K562 (cell line): ENCODE measurements around the gene FAM53C. TPM values are rescaled to one million over a fixed set of nuclear protein-coding genes. Genes with fewer than 3 reads are reported as not detected.
A peak's percentile ranks its signal among the peaks of the same experiment; 100 is the strongest.

Experiments used
- ATAC-seq: fragments of 200-7000 bp; cut with Tn5 transposase; 3 replicates; pipeline ENCODE4 v1.9.1; 2020; ENCODE audit warnings: moderate library complexity
- BruUV-seq: library from RNA; stranded (reverse); fragments of 400-500 nt; replicated peaks from 2 replicates; lab custom pipeline; 2021; lab: Mats Ljungman, UMichigan
- CTCF ChIA-PET: fragments of 300-600 bp; formaldehyde crosslinking; extraction: SDS; loops from one replicate; lab custom pipeline; 2021; ENCODE audit warnings: low intra/inter-chr PET ratio; lab: Yijun Ruan, JAX
- POLR2A ChIA-PET: fragments of 300-600, 350-650 bp; sonication (Branson Sonifier 250); formaldehyde crosslinking; extraction: SDS; loops from one replicate; lab custom pipeline; 2021; ENCODE audit warnings: antibody characterized with exemption, inconsistent platforms; lab: Yijun Ruan, JAX
- DNase-seq, 4 experiments: peaks; one replicate each; pipeline versions ENCODE4 v3.0.0 to v3.0.0-alpha.2; 2011 to 2018; ENCODE audit warnings: low spot score in 3 of 4, mixed read lengths in 3 of 4; ENCODE audit errors: extremely low read depth in 1 of 4
- FAIRE-seq: peaks from 2 replicates; lab custom pipeline; 2011; peaks lifted over from hg19 to GRCh38; lab: Jason Lieb, UNC
- H2AFZ ChIP-seq: 2 replicates; pipeline ENCODE4 v1.6.0; 2011; ENCODE audit warnings: low read depth, low read length, control low read depth, inconsistent platforms
- H3K27ac ChIP-seq: fragments of 200-600 bp; 3 replicates; pipeline ENCODE4 v1.8.0; 2011; ENCODE audit warnings: low read depth, mild to moderate bottlenecking, control low read depth, inconsistent platforms, low read length, moderate library complexity, mixed read lengths; ENCODE audit errors: extremely low read depth
- H3K27me3 ChIP-seq, 2 experiments: fragments of 300-600 bp in 1 of 2; 2 replicates in 1 of 2; 3 replicates in 1 of 2; pipeline versions ENCODE4 v1.6.0 to v1.8.0; 2011; ENCODE audit warnings: inconsistent platforms in 2 of 2, low read length in 2 of 2, mild to moderate bottlenecking in 1 of 2, mixed read lengths in 1 of 2, moderate library complexity in 1 of 2; ENCODE audit not compliant: control insufficient read depth in 2 of 2, insufficient read depth in 2 of 2
- H3K36me3 ChIP-seq: fragments of 300-600 bp; 3 replicates; pipeline ENCODE4 v1.8.0; 2011; ENCODE audit warnings: mild to moderate bottlenecking, low read length, inconsistent platforms; ENCODE audit not compliant: control insufficient read depth, insufficient read depth
- H3K4me1 ChIP-seq, 2 experiments: fragments of 200-600 bp in 1 of 2; replicated peaks in 1 of 2; 2 replicates in 1 of 2; 3 replicates in 1 of 2; pipeline versions ENCODE4 v1.5.1 to v1.8.0; 2011; ENCODE audit warnings: inconsistent platforms in 2 of 2, low read length in 2 of 2, mild to moderate bottlenecking in 1 of 2, mixed read lengths in 1 of 2, moderate library complexity in 1 of 2; ENCODE audit not compliant: control insufficient read depth in 2 of 2, insufficient read depth in 2 of 2
- H3K4me2 ChIP-seq: 2 replicates; pipeline ENCODE4 v1.6.1; 2011; ENCODE audit warnings: low read length, control low read depth, inconsistent platforms, mixed read lengths; ENCODE audit not compliant: insufficient read depth
- H3K4me3 ChIP-seq: fragments of 200-600 bp; sonication (generic), shearing (Covaris generic); 2 replicates; pipeline ENCODE4 v1.5.1; 2016; ENCODE audit warnings: control low read depth, inconsistent platforms
- H3K79me2 ChIP-seq: fragments of 200-600 bp; 3 replicates; pipeline ENCODE4 v1.8.0; 2011; ENCODE audit warnings: low read length, inconsistent platforms; ENCODE audit not compliant: control insufficient read depth, insufficient read depth
- H3K9ac ChIP-seq, 2 experiments: 2 replicates each; pipeline versions ENCODE4 v1.6.0 to v1.6.1; 2011; ENCODE audit warnings: low read depth in 2 of 2, low read length in 2 of 2, control low read depth in 1 of 2, inconsistent platforms in 1 of 2, mild to moderate bottlenecking in 1 of 2, mixed read lengths in 1 of 2; ENCODE audit not compliant: insufficient read depth in 1 of 2
- H3K9me1 ChIP-seq: one replicate; pipeline ENCODE4 v1.6.0; 2011; ENCODE audit warnings: inconsistent platforms, mild to moderate bottlenecking, low read length, moderate library complexity; ENCODE audit not compliant: control insufficient read depth, insufficient read depth
- H3K9me3 ChIP-seq: replicated peaks from 2 replicates; pipeline ENCODE4 v1.5.1; 2011; ENCODE audit warnings: low read depth, low read length, inconsistent platforms; ENCODE audit not compliant: control insufficient read depth, insufficient read depth
- H4K20me1 ChIP-seq: replicated peaks from 2 replicates; pipeline ENCODE4 v1.6.1; 2011; ENCODE audit warnings: low read length, inconsistent platforms, mixed read lengths; ENCODE audit not compliant: control insufficient read depth, insufficient read depth
- CBFA2T3 ChIP-seq: fragments of 450-650 bp; IDR thresholded peaks from 2 replicates; pipeline ENCODE4 v1.6.1; 2017
- CEBPB ChIP-seq: fragments of 450-650 bp; IDR thresholded peaks from 2 replicates; pipeline ENCODE4 v1.6.1; 2016; ENCODE audit warnings: missing genetic modification characterization, missing compliant biosample characterization
- E2F4 ChIP-seq: sonication (generic); formaldehyde crosslinking; IDR thresholded peaks from 2 replicates; pipeline ENCODE4 v1.8.0; 2022; ENCODE audit warnings: mild to moderate bottlenecking, low read depth, missing genetic modification reagents
- KDM1A ChIP-seq, 2 experiments: fragments of 450-650 bp; IDR thresholded peaks; 2 replicates each; pipeline ENCODE4 v1.6.1; 2016; ENCODE audit warnings: mild to moderate bottlenecking in 2 of 2
- MEF2D ChIP-seq: conservative IDR thresholded peaks from 2 replicates; pipeline ENCODE4 v1.6.1; 2016; ENCODE audit warnings: low read depth, missing genetic modification characterization, missing compliant biosample characterization
- SRSF9 ChIP-seq: fragments of 200-400 bp; formaldehyde crosslinking; IDR thresholded peaks from 2 replicates; pipeline ENCODE4 v1.6.1; 2017; ENCODE audit warnings: low read depth, low read length, borderline replicate concordance
- ZNF140 ChIP-seq: fragments of 250-450 bp; sonication (Bioruptor Pico); IDR thresholded peaks from 2 replicates; pipeline ENCODE4 v1.8.0; 2021; ENCODE audit warnings: moderate library complexity, mild to moderate bottlenecking, inconsistent platforms
- in situ Hi-C: fragments of 300-500 bp; cut with MboI; formaldehyde crosslinking; loops from 4 replicates; pipeline ENCODE4 v1.15.0; 2018; ENCODE audit warnings: inconsistent platforms, mixed read lengths
- intact Hi-C: fragments of 100-400 bp; cut with micrococcal nuclease; formaldehyde crosslinking; loops from 2 replicates; pipeline ENCODE4 v1.14.2; 2022
- polyA plus RNA-seq, 8 experiments: library from polyadenylated mRNA; depleted of rRNA in 4 of 8; stranded (reverse) in 5 of 8; unstranded in 3 of 8; fragments of >200 nt; fragmentation: Nextera tagmentation in 2 of 8; fragmentation: Illumina TruSeq in 1 of 8; extraction: Ambion mirVana in 2 of 8; extraction: Trizol in 1 of 8; gene quantifications; 2 replicates each; pipeline versions ENCODE4 v1.2.1 to v1.2.3, GENCODE V29; 2011 to 2014; ENCODE audit warnings: inconsistent platforms in 1 of 8, missing spikeins in 1 of 8
- total RNA-seq, 7 experiments: library from RNA; depleted of rRNA in 6 of 7; stranded (reverse); fragments of >200 nt in 6 of 7; fragmentation: Illumina TruSeq in 2 of 7; extraction: Trizol in 2 of 7; gene quantifications; 2 replicates each; pipeline versions ENCODE4 v1.2.1 to v1.2.3, GENCODE V29; 2011 to 2021; ENCODE audit warnings: low replicate concordance in 1 of 7

Gene FAM53C
- total and polyA plus RNA-seq, 9 of the 15 experiments (the other 6 are each of a cell fraction or from before 2014, with no cell fraction given) = 9.7 to 38.5 (median 25.2) TPM

- Histone ChIP-seq H3K27ac (no peak overlapping the region), H3K9me1 (no peaks in the 10 kb centered on the region), H2AFZ (no peak overlapping the region), H3K4me1 (peaks cover 6 to 15% of the 10 kb centered on the region in 2 experiments; a peak in 3 of 5 replicates), H3K27me3 (no peaks in the 10 kb centered on the region), H3K4me3 (no peak overlapping the region), H3K79me2 (peaks cover 39% of the 10 kb centered on the region), H4K20me1 (peaks cover 20% of the 10 kb centered on the region), H3K9me3 (peaks cover 5% of the 10 kb centered on the region), H3K9ac (no peak overlapping the region), H3K4me2 (no peak overlapping the region), H3K36me3 (peaks cover 36% of the 10 kb centered on the region; the same call in 2 of the 3 replicates)
- DNase-seq = no peak
- BruUV-seq = no TSS peak
- CTCF ChIA-PET = interaction anchor here (0.6 to 2.6 kb wide), 4 partner anchors 10 to 137 kb away, joined by 3 to 31 read pairs (median 5); partner anchors contain the start of gene FAM53C
- ATAC-seq = no peak
- TF ChIP-seq E2F4 (CRISPR knock-in tag) (no peak), SRSF9 (no peak), MEF2D (tag) (no peak), CEBPB (tag) (no peak), ZNF140 (CRISPR knock-in tag) (no peak), CBFA2T3 (peak; percentile 33; the same call in 1 of the 2 replicates), KDM1A (IDR thresholded peaks at IDR 0.05) (peak; percentile 27 to 54; a peak in 3 of 4 replicates)
- POLR2A ChIA-PET = interaction anchor here (1.3 to 10.3 kb wide), 4 partner anchors 12 to 71 kb away, joined by 3 to 416 read pairs (median 23); partner anchors contain the start of genes CDC25C and FAM53C
- intact Hi-C loops (loop anchor here (5.0 kb wide), 1 partner anchor 169 kb away; no protein-coding TSS in a partner anchor), in situ Hi-C loops (no loop called here)
- FAIRE-seq = no peak
Measured at GRCh38 chr5:138351517-138351916, 13.5 kb downstream of the FAM53C start.
